ENCODE measurements around the gene SEPTIN2. TPM values are rescaled to one million over a fixed set of nuclear protein-coding genes. Genes with fewer than 3 reads are reported as not detected.
A peak's percentile ranks its signal among the peaks of the same experiment; 100 is the strongest.

Gene SEPTIN2
- total RNA-seq, 1 donor from 2014 or later: 177 TPM

GRCh38 chr2:241288324-241288888, 27.3 kb upstream of the SEPTIN2 start:
- no peak for ATAC-seq

DNA sequence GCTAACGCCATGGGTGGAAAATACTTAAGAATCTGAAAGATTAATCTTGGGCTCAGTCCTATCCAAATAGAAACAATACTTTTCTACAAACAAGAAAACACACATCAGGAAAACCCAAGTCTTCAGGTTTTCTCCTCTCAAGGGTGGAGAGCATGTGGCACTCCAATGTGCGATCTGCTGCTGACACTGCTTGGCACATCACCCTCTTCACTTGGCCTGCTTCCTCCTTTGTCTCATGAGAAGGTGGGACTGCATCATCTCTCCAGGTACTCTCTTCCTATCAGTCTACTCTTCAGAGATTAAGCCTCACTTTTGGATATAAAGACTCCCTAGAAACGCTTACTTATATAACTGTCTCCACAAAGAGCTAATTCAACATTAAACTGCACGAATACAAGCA, 26.7 kb upstream of the SEPTIN2 start:
- no peak for ATAC-seq

GRCh38 chr2:241289597-241289996, 26.1 kb upstream of the SEPTIN2 start:
- ATAC-seq: no peak

DNA sequence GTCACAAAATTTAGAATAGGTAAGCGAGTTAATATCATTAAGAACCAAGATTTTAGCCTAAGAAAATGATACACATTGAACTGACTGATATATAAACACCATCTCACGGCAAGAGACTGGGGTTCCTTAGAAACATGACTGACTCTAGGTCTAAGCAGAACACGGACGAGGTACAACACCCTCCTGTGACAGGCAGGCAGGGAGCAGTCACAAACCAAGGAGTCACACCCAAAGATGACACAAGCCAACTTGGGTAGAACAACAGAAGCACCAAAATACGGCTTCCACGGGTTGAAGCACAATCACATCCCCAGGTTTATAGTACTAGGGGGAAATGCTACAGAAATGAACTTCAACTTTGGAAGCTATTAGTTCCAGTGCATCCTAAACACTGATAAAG, 24.6 kb upstream of the SEPTIN2 start:
- ATAC-seq: peak; percentile 54

DNA sequence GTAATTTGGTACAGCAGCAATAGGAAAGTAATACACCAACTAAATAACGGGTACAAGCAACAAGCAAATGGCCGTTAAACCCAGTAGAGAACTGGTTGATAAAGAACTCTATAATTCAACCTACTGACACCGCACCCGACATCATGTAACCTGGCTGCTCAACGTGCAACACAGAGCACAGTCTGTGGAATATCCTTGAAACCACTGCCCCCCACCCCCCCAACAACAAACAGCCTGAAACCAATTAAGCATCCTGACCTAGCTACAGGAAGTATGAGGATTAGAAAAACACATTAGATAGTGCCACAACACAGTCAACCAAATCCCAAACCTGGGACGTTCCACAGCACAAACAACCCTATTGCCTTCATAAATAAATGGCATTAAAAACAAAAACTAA, 23.7 kb upstream of the SEPTIN2 start:
- ATAC-seq: no peak

DNA sequence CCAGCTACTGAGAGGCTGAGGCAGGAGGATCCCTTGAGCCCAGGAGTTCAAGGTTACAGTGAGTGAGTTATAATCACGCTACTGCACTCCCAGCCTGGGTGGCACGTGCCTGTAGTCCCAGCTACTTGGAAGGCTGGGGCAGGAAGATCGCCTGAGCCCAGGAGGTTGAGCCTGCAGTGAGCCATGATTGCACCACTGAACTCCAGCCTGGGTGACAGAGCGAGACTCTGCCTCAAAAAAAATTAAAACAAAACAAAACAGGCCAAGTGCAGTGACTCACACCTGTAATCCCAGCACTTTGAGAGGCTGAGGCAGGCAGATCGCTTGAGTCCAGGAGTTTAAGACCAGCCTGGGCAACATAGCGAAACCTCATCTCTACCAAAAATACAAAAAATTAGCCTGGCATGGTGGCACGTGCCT, 22.3 kb upstream of the SEPTIN2 start:
- ATAC-seq: peak; percentile 78

DNA sequence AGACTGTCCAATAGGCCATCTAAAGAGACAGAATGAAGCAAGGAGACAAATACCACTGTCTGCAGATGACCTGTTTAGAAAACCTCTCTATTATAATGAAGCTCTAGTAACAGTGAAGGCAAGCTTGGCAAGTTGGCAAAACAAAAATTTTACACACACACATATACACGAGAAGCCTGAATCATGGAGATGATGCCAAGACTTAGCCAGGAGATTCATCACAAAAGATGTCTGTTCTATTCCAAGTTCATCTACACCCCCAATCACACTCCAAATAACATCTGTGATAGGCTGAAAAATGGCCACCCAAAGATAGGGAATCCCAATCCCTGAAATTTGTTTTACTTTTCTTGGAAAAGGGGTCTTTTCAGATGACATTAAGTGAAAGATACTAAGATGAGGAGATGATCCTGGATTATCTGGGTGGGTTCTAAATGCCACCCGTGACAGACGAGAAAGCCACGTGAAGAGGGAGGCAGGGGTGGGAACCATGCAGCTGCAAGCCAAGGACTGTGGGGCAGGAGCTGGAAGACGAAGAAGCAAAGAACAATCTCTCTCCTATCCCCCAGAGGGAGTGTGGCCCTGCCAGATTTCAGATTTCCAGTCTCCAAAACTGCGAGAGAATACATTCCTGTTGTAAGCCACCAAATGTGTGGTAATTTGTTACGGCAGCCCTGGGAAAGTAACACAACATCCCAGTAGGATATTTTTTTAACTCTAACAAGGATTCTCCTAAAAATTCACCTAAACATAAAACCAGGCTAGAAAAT, 20.2 kb upstream of the SEPTIN2 start:
- ATAC-seq: no peak

DNA sequence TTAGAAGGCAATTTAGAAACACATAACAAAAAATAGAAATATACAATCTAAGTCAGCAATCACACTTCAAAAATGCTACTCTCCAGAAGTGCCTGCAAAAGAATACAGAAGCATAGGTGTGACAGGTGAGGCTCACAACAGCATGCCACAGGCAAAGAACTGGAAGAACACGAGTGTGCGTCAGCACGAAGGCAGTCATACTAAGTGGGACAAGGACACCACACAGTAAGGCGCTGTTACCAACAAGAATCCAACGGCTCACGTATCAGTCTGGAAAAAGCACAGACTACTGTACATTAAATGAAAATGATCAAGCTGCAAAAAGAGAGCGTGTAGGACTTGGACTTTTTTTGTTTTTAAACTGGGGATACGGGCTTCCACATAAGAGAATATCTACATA, 19.0 kb upstream of the SEPTIN2 start:
- no peak for ATAC-seq

DNA sequence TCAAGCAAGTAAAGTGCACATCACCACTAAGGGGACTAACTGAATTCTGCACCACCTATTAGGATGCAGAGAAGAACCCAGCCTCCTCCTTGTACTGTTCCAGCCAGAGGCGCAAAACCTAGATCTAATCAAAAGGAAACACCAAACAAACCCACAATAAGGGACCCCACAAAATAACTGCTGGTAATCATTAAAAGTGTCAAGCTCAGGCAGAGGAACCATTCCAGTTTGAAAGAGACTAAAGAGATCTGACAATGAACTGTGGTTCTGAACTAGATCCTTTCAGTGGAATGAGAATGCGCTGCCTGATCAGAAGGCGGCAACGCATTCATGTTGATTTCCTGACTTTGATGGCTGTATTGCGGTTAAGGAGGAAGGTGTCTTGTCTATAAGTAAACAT, 17.1 kb upstream of the SEPTIN2 start:
- no peak for ATAC-seq

GRCh38 chr2:241300000-241300399, 15.7 kb upstream of the SEPTIN2 start:
- ATAC-seq: no peak

GRCh38 chr2:241302083-241302482, 13.6 kb upstream of the SEPTIN2 start:
- no peak for ATAC-seq

- ATAC-seq: no peak
Observed at GRCh38 chr2:241302759-241303651, 12.7 kb upstream of the SEPTIN2 start.

DNA sequence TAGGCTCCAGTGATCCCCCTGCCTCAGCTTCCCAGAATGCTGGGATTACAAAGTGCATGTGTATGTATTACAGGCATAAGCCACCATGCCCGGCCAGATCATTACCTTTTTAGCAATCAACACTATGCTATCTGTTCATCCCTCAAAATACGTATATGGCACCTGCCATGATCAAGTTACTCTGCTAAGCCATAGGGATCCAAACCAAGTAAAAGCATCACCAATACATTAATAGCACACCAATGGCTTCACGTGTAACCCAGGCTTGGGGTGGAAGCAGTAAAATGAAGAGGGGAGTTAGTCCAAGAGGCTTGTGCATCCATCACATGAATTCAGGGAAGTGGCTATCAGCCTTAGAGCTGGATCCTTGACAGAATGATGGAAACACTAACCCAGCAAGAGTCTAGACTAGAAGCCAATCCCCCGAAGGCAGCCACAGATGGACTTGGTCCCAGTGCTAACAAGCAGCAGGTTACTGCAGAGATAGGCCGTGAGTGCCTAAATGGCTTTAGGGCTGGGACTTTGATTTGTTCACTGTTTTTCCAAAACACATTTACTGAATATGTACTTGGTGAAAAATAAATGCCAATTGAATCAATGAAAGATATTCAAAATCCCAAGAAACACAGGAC, 11.6 kb upstream of the SEPTIN2 start:
- no peak for ATAC-seq

DNA sequence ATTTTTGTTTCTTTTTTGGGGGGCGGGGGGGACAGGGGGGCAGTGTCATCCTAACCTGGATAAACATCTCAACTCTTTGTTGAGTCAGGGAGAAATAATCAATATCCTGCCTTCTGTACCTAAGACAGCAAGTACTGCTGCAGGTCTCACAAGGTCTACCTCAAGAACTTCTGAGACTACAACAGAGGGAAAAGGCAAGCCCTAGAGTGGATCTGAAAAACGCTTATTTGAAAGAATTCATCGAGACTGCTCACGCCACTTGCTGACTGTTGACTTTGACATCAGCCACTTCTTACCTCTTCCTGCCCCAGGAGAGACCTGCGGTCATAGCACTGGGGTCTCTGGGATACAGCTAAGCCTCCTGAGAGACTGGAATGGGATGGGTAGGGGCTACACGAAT, 8.7 kb upstream of the SEPTIN2 start:
- no peak for ATAC-seq

DNA sequence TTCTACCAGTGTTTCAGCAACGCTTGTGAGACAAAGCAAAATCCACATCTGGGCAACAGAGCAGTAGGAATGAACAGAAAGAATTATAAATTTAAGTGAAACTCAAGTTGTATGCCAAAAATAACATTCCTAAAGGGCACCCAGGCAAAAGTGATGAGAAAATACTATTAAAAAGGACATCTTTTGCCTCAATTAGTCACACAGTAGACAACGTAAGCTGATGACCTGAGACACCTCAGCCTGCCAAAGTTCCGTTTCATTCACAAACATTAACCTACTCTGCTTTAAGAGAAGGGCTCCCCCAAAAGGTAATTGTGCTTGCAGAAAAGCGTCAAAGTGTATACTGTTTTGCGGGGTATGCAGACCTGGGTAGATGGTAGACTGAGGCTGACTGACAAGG, 7.5 kb upstream of the SEPTIN2 start:
- ATAC-seq: no peak

DNA sequence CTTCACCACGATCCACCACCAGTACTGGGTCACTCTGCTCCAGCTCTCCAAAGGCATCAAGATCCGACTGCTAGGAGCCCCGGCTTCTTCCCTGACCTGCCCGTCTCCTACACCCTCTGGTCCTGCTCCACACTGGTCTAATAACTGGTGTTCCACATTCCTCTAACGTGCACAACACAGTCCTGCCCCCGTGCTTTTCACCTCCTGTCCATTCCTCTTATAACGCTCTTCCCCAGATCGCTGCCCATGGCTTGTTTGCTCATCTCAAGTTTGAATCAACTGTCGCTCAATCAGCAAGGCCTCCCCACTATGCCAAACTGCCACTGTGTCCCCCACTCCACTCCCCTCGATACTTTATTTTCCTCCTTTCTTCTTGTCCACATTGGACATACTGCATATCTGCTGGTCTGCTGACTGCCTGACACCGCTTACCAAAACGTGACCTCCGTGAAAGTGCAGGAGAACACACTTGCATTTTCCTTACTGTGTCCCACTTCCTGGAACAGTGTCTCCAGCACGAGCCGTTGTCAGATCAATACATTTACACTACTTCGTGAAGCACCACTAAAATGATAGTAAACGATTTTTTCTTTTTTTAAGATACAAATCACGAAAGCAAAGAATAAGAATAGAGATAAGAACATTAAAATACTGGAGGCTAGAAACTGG, 6.8 kb upstream of the SEPTIN2 start:
- no peak for ATAC-seq

- peak; percentile 28 for ATAC-seq
Observed at GRCh38 chr2:241309684-241310117, 6.0 kb upstream of the SEPTIN2 start.

DNA sequence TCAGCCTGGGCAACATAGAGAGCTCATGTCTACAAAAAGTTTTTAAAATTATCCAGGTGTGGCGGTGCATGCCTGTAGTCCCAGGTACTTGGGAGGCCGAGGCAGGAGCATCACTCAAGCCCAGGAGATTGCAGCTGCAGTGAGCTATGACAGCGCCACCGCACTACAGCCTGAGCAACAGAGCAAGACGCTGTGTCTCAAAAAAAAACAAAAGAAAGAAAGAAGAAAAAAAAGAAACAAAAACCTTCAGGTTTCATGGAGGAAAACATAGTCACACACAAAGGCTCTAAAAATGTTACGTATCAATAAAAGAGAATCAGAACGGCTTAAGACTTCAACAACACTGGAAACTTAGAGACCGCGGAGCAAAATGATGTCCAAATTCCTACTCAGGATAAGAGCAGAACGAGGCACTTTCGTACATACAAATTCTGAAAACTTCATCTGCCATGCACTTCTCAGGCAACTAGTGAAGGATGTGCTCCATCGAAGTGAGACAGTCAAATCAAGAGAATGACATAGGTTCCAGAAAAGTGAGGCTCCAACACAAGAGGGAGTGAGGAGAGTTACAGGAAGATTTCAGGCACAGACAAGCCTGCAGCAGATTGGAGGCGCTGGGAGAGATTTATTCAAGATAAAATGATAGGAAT, 4.7 kb upstream of the SEPTIN2 start:
- no peak for ATAC-seq

GRCh38 chr2:241312082-241312481, 3.6 kb upstream of the SEPTIN2 start:
- no peak for ATAC-seq

DNA sequence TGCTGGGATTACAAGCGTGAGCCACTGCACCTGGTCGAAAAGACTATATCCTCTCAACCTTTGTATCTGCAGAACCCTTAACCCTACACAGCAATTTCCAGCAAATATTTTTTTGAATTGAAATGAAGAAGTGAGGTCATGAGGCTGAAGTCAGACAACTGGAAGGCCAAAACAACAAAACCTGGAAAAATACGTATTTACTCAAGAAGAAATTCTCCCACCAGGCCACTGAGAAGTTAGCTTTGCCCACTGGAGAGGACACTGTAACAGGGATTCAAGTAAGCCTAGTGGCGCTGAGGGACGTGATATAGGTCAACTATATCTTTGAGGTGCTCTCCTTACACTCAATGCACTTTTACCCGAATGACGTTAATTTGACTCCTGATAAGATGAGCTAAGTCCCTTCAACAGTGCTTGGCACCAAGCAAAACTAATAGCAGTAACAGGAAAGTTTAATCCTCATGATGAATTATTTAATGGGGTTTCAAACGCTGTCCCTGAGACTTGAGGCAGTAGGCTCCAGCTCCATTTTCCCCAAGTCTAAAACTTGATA, 2.1 kb upstream of the SEPTIN2 start:
- no peak for ATAC-seq
